Spleen (tissue), 7 donors: ENCODE data around the gene LRP2.

Source experiments
- CTCF ChIP-seq, 11 experiments: fragments of 200-600 bp in 7 of 11; fragments of 450-650 bp in 4 of 11; sonication (generic) in 4 of 11; IDR thresholded peaks in 8 of 11; conservative IDR thresholded peaks in 3 of 11; 1 replicate in 7 of 11; 2 replicates in 4 of 11; pipeline versions ENCODE4 v1.4.0 to v1.8.0; 2016 to 2021; ENCODE audit warnings: antibody characterized with exemption in 11 of 11, inconsistent platforms in 4 of 11, mild to moderate bottlenecking in 1 of 11
- POLR2A ChIP-seq, 3 donors: fragments of 450-650 bp; IDR thresholded peaks; one replicate each; pipeline ENCODE4 v1.5.1; 2017; ENCODE audit warnings: antibody characterized with exemption in 3 of 3, mild to moderate bottlenecking in 1 of 3
- donor health status: DM: no; HTN: no; CAD: no; lungs with moderate emphysema.
- donor health status: DM: no; HTN: no; CAD: no.
- donor health status: DM: no; HTN: no; CAD: no.

- no peak for TF ChIP-seq POLR2A (IDR thresholded peaks at IDR 0.05)
- no peak for TF ChIP-seq CTCF (IDR thresholded peaks at IDR 0.05 in 8 of 11, conservative IDR thresholded peaks at IDR 0.05 in 3 of 11)
Measured at GRCh38 chr2:169112841-169113240, 249.5 kb downstream of the LRP2 start.
